Stimulated activated CD8-positive, alpha-beta memory T cell treated with anti-CD3 and anti-CD28 coated beads, Interleukin-15, amount 100 ng/mL, for 24 hours (primary cell): ENCODE data around the gene LRFN4.

Experiments used
- DNase-seq: peaks from one replicate; pipeline ENCODE4 v3.0.0-alpha.2; 2020; ENCODE audit warnings: low read depth

LRFN4 gene

DNA sequence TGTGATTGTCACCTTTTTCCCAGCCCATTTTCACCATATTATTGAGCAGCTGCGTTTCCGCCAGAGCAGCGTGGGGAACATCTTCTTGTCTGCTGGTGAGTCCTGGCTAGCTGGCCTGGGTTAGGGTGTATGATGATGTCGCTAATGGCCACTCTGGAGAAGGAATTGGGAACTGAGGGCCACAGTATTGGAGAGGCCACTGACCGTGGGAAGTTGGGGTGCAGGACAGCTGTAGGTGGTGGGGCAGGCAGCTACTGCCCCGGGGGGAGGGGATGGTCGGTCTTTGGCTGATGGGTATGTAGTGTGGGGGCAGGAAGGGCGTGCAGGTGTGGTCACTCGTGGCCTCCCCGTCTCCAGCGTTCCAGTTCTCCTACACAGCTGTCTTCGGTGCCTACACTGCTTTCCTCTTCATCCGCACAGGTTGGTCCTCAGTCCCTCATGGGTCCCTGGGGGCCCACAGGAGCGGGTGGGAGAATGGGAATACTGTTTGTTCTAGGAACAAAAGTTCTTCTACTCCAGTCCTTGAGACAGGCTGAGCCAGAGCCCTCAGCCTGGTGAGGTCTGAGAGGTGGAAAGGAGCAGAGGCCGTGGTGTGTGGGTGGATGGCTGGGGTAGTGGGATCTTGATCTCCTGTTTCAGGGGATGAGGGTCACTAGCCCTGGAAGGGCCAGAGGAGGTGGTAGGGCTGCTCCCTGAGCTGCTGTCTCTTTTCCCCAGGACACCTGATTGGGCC lies 11.6 kb upstream of the LRFN4 start:
- DNase-seq: no peak

DNA sequence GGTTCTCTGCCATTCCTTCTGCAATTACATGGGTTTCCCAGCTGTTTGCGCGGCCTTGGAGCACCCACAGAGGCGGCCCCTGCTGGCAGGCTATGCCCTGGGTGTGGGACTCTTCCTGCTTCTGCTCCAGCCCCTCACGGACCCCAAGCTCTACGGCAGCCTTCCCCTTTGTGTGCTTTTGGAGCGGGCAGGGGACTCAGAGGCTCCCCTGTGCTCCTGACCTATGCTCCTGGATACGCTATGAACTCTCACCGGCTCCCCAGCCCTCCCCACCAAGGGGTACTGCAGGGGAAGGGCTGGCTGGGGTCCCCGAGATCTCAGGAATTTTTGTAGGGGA lies 11.0 kb upstream of the LRFN4 start:
- DNase-seq: no peak

DNA sequence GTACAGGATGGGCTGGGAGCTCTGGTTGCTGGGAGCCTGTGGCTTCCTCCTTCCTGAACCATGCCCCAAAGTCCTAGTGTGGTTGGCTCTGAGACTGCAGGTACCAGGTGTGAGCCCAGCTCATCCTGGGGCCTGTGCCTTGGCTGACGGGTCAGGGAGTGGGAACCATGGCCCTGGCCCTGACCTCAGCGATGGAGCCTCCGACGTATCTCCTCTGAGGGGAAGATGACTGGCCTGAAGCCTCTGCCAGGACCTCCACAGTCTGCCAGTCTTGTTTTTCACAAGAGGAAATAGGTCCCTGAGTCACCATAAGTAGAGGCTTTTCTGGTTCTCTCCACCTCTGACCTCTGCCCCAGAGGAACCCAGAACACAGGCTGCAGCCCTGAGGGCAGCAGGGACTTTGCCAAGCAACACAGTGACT lies 10.2 kb upstream of the LRFN4 start:
- no peak for DNase-seq

DNA sequence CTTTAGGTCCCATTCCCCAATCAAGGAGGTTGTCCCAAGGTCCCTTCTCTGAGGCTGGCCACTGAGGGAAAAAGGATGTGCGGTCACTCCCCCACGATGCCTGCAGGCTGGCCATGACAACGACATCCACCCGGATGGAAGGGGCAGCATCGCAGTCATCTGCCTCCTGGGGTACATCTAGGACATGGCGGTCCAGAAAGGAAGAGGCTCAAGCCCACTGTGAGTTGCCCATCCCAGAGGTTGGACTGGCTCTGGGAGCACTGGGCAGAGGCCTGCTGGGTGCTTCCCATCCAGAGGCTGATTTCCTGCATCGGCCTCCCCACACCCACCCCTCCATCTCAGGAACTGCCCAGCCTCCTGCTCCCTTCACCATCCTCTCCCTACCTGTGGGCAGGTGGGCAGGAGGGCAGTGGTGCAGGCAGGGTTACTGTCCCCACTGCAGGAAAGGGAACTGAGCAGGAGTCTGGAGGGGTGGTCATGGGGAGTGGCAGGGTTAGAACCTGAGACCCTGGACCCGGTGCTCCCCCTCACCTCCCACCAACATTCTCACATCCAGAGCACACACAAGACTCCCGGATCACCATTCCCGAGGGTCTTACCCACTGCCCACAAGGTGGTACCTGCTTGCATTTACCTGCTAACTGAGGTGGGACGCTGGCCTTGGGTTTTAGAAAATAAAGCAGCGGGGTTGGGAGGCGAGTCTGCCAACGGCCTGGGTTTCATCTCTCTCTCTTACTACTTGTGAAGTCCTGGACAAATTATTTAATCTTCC lies 9.2 kb upstream of the LRFN4 start:
- no peak for DNase-seq

DNA sequence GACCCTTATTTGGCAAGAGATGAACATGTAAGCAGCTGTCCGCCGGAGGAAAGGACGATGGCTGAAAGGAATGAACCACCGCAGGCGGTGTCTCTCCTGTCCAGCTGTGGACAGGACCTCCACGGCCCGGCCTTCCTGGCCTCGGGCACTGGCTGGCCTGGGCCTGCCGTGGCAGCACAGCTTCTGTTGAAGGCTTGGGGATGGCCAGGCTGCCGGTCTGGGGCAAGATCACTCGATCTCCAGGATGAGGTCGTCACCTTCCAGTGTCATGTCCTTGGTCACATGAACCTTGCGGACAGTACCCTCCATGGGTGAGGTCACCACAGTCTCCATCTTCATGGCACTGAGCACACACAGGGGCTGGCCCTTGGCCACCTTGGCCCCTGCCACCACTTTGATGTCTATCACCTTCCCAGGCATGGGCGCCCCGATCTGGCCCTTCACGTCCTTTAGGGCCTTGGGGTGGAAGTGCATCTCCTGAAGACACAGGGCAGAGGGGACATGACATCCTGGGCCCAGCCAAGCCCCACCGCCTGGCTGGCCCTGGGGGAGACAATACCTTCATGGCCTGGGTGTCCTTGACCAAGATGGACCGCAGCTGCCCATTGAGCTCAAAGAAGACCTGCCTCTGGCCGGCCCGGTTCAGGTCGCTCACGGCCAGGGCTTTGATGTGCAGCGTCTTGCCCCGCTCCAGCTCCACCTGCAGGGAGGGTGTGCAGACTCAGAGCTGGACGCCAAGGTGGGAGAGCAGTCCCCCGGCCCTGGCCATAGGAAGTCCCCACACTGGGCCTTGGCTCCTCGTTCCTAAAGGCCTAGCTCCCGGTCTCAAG lies 8.0 kb upstream of the LRFN4 start:
- DNase-seq: no peak

GRCh38 chr11:66849501-66850234 lies 7.2 kb upstream of the LRFN4 start:
- no peak for DNase-seq

- DNase-seq: no peak
These were observed 6.7 kb upstream of the LRFN4 start for GRCh38 chr11:66850235-66850587.

DNA sequence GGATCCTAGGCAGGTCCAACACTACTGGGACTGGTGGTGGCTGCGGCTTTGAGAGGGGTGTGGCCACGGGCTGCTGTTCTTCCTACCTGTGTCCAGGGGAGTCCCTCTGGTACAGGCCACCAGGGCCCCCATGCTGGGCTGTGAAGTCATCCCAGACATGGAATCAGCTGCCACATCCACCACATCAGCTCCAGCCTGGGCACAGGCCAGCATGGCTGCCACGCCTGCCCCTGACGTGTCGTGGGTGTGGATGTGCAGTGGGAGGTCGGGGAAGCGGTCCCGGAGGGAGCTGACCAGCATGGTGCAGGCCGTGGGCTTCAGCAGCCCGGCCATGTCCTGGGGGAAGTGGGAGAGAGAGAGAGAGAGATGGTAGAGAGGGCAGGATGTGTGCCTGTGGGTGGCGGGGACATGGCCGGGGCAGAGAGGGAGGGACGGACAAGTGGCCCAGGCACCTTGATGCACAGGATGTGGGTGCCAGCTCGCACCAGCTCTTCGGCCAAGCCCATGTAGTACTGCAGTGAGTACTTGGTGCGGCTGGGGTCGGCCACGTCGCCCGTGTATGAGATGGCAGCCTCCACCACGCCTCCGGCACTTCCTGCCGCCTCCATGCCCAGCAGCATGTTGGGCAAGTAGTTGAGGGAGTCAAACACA lies 6.2 kb upstream of the LRFN4 start:
- no peak for DNase-seq

- no peak for DNase-seq
These were observed 5.6 kb upstream of the LRFN4 start for GRCh38 chr11:66851239-66851596.

GRCh38 chr11:66851698-66852465 lies 5.0 kb upstream of the LRFN4 start:
- DNase-seq: no peak

- DNase-seq: no peak
These were observed 4.2 kb upstream of the LRFN4 start for GRCh38 chr11:66852466-66853241.

- DNase-seq: no peak
These were observed 3.3 kb upstream of the LRFN4 start for GRCh38 chr11:66853242-66854229.

DNA sequence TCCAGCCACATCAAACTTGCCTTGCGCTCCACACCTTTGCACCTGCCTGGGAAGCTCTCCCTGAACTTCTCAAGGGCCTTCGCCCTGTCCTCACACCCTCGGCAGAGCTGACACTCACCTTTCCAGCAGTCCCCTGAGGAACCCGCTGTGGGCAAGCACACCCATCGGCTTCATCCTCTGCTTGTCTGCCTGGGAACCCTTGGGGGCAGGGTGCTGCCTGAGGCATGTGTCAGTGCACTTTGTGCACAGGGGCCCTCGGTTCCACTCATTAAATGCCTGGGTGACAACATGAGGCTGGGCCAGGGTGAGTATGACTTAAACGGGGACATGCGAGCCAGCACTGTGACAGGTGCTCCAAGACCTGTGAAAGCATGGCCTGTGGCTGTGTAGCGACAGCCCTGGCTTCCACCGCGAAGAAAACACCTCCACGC lies 2.6 kb upstream of the LRFN4 start:
- DNase-seq: no peak

DNA sequence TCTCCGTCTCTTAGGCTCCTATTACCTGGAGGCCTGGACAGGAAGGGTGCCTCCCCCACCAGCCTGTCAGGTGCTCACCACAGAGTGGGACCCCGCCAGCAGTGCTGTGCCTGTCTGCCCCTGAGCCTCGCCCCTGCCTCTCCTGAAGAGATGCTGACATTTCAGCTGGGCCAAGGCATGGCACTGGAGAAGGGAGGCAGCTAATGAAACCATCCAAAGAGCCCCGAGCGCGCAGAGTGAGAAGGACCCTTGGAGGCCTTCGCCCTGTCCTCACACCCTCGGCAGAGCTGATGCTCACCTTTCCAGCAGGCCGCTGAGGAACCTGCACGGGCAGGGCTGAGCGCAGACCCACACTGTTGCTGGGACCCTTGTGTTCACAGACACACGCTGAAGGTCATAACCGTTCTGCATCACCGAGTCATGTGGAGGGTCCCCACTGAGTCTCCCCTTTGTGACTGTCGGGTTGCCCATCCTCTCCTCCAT lies 2.1 kb upstream of the LRFN4 start:
- no peak for DNase-seq

DNA sequence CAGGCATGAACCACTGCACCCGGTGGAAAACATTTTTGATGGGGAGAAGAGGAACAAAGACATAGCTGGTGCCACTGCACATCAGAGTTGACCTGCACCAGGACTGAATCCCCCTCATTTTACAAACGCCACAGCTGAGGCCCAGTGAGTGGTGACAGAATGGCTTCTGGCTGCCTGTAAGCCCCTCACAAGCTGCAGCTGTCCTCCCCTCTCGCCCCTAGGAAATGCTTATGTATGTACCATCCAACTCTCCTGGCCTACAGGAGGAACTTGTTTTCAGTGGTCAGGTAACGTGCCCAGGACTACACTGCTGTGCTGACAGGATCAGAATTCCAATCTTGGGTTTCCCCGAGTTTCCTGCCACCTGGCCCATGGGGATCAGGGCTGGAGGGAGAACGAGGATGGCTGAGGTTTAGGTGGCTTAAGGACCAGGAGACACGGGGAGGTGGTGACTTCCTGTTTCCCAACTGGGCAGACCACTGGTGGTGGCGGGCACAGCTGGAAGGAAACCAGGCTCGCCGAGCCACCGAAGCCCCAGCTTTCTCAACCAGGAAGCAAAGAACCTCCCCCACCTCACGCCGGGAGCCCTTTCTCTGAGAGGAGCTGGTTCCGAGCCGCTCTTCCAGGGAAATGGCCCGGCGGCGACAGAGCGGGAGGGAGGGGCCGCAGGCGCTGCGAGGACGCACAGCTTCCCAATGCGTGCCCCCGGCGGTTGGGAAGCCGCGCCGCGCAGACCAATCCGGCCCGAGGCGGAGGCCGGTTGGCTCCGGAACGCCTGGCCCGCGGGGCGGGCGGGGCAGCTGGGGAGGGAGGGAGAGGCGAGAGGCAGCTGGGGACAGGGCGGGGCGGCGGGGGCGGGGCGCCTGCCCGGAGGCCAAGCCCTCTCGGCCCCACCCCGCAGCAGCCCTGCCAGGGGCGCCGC lies 1.0 kb upstream of the LRFN4 start:
- DNase-seq: peak; percentile 70

DNA sequence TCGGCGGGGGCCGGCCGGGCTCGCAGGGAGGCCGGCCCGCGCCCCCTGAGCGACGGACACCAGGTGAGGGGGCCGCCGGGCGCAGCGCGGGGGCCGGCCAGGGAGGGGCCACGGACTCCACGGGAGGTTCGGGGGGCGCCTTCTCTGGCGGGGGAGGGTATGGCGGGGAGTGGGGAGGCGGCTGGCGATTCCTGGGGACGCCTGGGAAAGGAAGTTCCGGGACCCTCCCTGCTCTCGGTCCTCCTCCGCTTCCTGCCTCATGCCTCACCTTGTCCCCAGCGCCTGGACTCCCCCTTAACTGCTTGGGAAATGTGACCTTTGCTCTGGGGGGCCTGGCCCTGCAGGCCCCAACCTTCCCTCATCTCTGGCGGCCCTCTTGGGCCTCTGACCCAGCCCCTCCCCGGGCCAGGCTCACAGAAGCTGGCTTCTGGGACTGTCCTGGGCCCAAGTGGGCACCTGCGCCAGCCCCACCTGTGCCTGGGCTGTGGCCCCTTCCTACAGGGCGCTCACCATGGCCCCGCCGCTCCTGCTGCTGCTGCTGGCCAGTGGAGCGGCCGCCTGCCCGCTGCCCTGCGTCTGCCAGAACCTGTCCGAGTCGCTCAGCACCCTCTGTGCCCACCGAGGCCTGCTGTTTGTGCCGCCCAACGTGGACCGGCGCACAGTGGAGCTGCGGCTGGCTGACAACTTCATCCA lies 516 bp downstream of the LRFN4 start:
- no peak for DNase-seq

- DNase-seq: no peak
These were observed 992 bp downstream of the LRFN4 start for GRCh38 chr11:66857927-66858185.
